Measurements from ENCODE around the gene MB. TPM values are rescaled to one million over a fixed set of nuclear protein-coding genes. Genes with fewer than 3 reads are reported as not detected.

Gene MB
- total RNA-seq, 1 experiment from 2014 or later = 0.30 TPM

DNA sequence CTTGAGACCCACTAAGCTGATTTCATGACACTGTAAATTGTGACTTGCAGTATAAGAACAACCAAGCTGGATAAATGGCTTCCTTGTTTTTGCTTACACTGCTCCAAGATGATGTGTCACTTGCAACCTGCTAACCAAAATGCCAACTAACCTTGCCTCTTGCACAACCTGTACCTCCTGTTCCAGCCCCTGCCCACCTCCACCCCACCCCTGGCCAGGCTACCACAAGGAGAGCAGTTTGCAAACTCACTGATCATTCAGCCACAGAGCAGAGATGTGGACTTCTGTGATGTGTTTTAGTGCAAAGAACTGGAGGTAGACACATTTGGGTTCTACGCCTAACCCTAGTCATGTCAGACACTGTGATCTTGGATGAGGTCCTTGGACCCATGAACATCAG lies 26.9 kb upstream of the MB start:
- H3K27me3 ChIP-seq (replicated peaks; ENCODE audit: insufficient read depth, low read depth, low read length, poor library complexity) = no peaks in the 10 kb centered on the region
- H3K4me3 ChIP-seq (ENCODE audit: low read depth, low read length, poor library complexity, severe bottlenecking) = no peak overlapping the region
- CTCF ChIA-PET = no interaction called here
- H3K4me1 ChIP-seq (ENCODE audit: insufficient read depth, low read length, poor library complexity, severe bottlenecking) = peaks cover 8% of the 10 kb centered on the region
- no TSS peak for BruUV-seq (replicated peaks)
- H3K36me3 ChIP-seq (ENCODE audit: insufficient read depth, low read length, poor library complexity, severe bottlenecking) = no peaks in the 10 kb centered on the region
- H3K27ac ChIP-seq (ENCODE audit: low read depth, low read length, poor library complexity, severe bottlenecking) = no peak overlapping the region
- intact Hi-C loops (cut with micrococcal nuclease; ENCODE audit: unreplicated experiment) = no loop called here
- TF ChIP-seq EZH2 (IDR thresholded peaks at IDR 0.05; ENCODE audit: borderline replicate concordance, low read depth, low read length, poor library complexity, severe bottlenecking) = no peak
- TF ChIP-seq, protein P1, sequence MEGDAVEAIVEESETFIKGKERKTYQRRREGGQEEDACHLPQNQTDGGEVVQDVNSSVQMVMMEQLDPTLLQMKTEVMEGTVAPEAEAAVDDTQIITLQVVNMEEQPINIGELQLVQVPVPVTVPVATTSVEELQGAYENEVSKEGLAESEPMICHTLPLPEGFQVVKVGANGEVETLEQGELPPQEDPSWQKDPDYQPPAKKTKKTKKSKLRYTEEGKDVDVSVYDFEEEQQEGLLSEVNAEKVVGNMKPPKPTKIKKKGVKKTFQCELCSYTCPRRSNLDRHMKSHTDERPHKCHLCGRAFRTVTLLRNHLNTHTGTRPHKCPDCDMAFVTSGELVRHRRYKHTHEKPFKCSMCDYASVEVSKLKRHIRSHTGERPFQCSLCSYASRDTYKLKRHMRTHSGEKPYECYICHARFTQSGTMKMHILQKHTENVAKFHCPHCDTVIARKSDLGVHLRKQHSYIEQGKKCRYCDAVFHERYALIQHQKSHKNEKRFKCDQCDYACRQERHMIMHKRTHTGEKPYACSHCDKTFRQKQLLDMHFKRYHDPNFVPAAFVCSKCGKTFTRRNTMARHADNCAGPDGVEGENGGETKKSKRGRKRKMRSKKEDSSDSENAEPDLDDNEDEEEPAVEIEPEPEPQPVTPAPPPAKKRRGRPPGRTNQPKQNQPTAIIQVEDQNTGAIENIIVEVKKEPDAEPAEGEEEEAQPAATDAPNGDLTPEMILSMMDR (conservative IDR thresholded peaks at IDR 0.05; ENCODE audit: low read depth, low read length) = no peak
- DNase-seq (ENCODE audit: low spot score) = no peak
- H3K9me3 ChIP-seq (ENCODE audit: low read depth, low read length, poor library complexity, severe bottlenecking) = no peaks in the 10 kb centered on the region
- POLR2A ChIA-PET (ENCODE audit: low non-redundant PET) = no interaction called here

DNA sequence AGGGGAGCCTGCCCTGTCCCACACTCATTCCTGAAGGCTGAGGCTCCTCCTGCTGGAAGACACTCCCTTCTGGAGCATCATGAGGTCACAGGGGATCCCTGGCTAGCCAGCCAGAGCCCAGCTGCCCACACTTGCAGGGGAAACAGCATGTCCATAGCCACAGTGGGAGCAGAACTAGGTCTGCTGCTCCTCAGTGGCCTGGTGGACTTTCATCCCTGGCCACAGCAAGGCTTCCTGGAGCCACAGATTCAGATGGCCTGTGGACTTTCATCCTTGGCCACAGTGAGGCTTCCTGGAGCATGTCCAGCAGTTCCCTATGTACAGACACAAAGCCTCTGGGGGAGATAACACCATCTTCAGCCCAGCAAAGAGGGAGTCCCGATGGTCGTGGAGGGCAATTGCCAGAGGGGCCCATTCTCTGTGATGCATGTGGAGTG lies 25.2 kb upstream of the MB start:
- no peak for TF ChIP-seq EZH2 (IDR thresholded peaks at IDR 0.05; ENCODE audit: borderline replicate concordance, low read depth, low read length, poor library complexity, severe bottlenecking)
- TF ChIP-seq, protein P1 (conservative IDR thresholded peaks at IDR 0.05; ENCODE audit: low read depth, low read length) = no peak
- no peak overlapping the region for H3K4me3 ChIP-seq (ENCODE audit: low read depth, low read length, poor library complexity, severe bottlenecking)
- H3K27me3 ChIP-seq (replicated peaks; ENCODE audit: insufficient read depth, low read depth, low read length, poor library complexity) = no peaks in the 10 kb centered on the region
- no peak for DNase-seq (ENCODE audit: low spot score)
- H3K36me3 ChIP-seq (ENCODE audit: insufficient read depth, low read length, poor library complexity, severe bottlenecking) = no peaks in the 10 kb centered on the region
- no peaks in the 10 kb centered on the region for H3K9me3 ChIP-seq (ENCODE audit: low read depth, low read length, poor library complexity, severe bottlenecking)
- no peaks in the 10 kb centered on the region for H3K4me1 ChIP-seq (ENCODE audit: insufficient read depth, low read length, poor library complexity, severe bottlenecking)
- H3K27ac ChIP-seq (ENCODE audit: low read depth, low read length, poor library complexity, severe bottlenecking) = no peak overlapping the region
- no TSS peak for BruUV-seq (replicated peaks)
- ChIA-PET CTCF (no interaction called here), POLR2A (ENCODE audit: low non-redundant PET) (no interaction called here)
- intact Hi-C loops (cut with micrococcal nuclease; ENCODE audit: unreplicated experiment) = no loop called here

DNA sequence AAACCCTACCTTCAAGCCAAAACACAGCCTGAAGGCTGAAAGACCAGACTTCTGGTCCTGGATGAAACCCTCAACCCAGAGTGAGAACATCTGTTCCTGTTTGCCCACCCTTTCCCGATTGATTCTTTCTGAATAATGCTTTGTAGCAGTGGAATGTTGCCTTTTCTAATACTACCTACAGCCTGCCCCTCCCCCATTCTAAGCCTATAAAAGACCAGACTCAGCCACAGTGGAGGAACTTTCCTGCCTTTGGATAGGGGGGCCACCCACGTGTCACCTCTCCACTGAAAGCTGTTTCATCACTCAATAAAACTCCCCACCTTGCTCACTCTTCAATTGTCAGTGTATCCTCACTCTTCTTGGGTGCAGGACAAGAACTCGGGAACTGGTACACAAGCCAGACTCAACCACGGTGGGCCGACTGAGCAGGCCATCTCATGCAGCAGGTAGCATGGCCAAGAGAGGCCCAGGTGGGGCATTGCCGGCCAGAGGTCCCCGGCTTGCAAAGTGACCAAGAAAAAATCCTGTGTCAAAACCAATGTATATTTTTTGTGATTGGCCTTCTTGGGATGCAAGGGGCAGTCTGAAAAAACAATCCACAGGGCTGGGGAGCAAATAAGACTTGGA lies 24.5 kb upstream of the MB start:
- Histone ChIP-seq H3K27ac (ENCODE audit: low read depth, low read length, poor library complexity, severe bottlenecking) (no peak overlapping the region), H3K9me3 (ENCODE audit: low read depth, low read length, poor library complexity, severe bottlenecking) (no peaks in the 10 kb centered on the region), H3K4me1 (ENCODE audit: insufficient read depth, low read length, poor library complexity, severe bottlenecking) (no peaks in the 10 kb centered on the region), H3K36me3 (ENCODE audit: insufficient read depth, low read length, poor library complexity, severe bottlenecking) (no peaks in the 10 kb centered on the region), H3K4me3 (ENCODE audit: low read depth, low read length, poor library complexity, severe bottlenecking) (no peak overlapping the region), H3K27me3 (replicated peaks; ENCODE audit: insufficient read depth, low read depth, low read length, poor library complexity) (no peaks in the 10 kb centered on the region)
- CTCF ChIA-PET = no interaction called here
- TF ChIP-seq, protein P1 (conservative IDR thresholded peaks at IDR 0.05; ENCODE audit: low read depth, low read length) = no peak
- TF ChIP-seq EZH2 (IDR thresholded peaks at IDR 0.05; ENCODE audit: borderline replicate concordance, low read depth, low read length, poor library complexity, severe bottlenecking) = no peak
- DNase-seq (ENCODE audit: low spot score) = no peak
- POLR2A ChIA-PET (ENCODE audit: low non-redundant PET) = interaction anchor here (0.6 kb wide), 1 partner anchor 234 kb away, joined by 3 read pairs; no protein-coding TSS in a partner anchor
- BruUV-seq (replicated peaks) = no TSS peak
- intact Hi-C loops (cut with micrococcal nuclease; ENCODE audit: unreplicated experiment) = no loop called here
